Fibroblast of skin of right biceps (primary cell): Measurements from ENCODE around the gene CYP8B1.

ENCODE experiments used
- DNase-seq: peaks from one replicate; pipeline ENCODE4 v3.0.0-alpha.2; 2013

Gene CYP8B1

GRCh38 chr3:42875325-42876151, at the start of gene CYP8B1:
Gene CYP8B1, minus strand, starts transcription at chr3:42875879. Its CDS starts 63 bp downstream, at chr3:42875816.
- no peak for DNase-seq

GRCh38 chr3:42923606-42924005, 47.9 kb upstream of the CYP8B1 start:
- no peak for DNase-seq

- DNase-seq = peak; percentile 16
These were observed 39.3 kb upstream of the CYP8B1 start for GRCh38 chr3:42914771-42915515.

GRCh38 chr3:42911551-42911950, 35.9 kb upstream of the CYP8B1 start:
- no peak for DNase-seq

GRCh38 chr3:42908675-42909074, 33.0 kb upstream of the CYP8B1 start:
- DNase-seq = no peak

GRCh38 chr3:42906848-42907183, 31.1 kb upstream of the CYP8B1 start:
- DNase-seq = peak; percentile 5

GRCh38 chr3:42906070-42906847, 30.6 kb upstream of the CYP8B1 start, which contains the start of gene ZNF662:
Gene ZNF662, plus strand, starts transcription at chr3:42906142. Its CDS starts 1,973 bp downstream, at chr3:42908115.
- peak; percentile 48 for DNase-seq

GRCh38 chr3:42905740-42906069, 30.0 kb upstream of the CYP8B1 start:
- DNase-seq = no peak

GRCh38 chr3:42904076-42904475, 28.4 kb upstream of the CYP8B1 start:
- DNase-seq = no peak

- no peak for DNase-seq
These were observed 26.6 kb upstream of the CYP8B1 start for GRCh38 chr3:42902257-42902656.

GRCh38 chr3:42901073-42901415, 25.4 kb upstream of the CYP8B1 start:
- no peak for DNase-seq

- DNase-seq = no peak
These were observed 24.8 kb upstream of the CYP8B1 start for GRCh38 chr3:42900226-42901072.

- DNase-seq = no peak
These were observed 23.4 kb upstream of the CYP8B1 start for GRCh38 chr3:42898896-42899675.

- DNase-seq = no peak
These were observed 19.8 kb upstream of the CYP8B1 start for GRCh38 chr3:42895580-42895868.

GRCh38 chr3:42894698-42895579, 19.3 kb upstream of the CYP8B1 start:
- no peak for DNase-seq

- no peak for DNase-seq
These were observed 17.1 kb upstream of the CYP8B1 start for GRCh38 chr3:42892807-42893206.

GRCh38 chr3:42892169-42892568, 16.5 kb upstream of the CYP8B1 start:
- DNase-seq = no peak

- no peak for DNase-seq
These were observed 15.4 kb upstream of the CYP8B1 start for GRCh38 chr3:42891042-42891441.

GRCh38 chr3:42887084-42887483, 11.4 kb upstream of the CYP8B1 start:
- no peak for DNase-seq

- no peak for DNase-seq
These were observed 10.7 kb upstream of the CYP8B1 start for GRCh38 chr3:42886294-42886822.

- DNase-seq = no peak
These were observed 8.6 kb upstream of the CYP8B1 start for GRCh38 chr3:42884324-42884723.
